HEK293T (cell line): ENCODE measurements around the gene TNNI2.
"Not testable (repeated sequence)": the region's sequence is repeated elsewhere in the genome, so short reads cannot be mapped to it uniquely, and the experiment has no call there.

Source experiments
- CTCF ChIA-PET: fragments of 350-600 bp; formaldehyde crosslinking; extraction: SDS; loops from one replicate; lab custom pipeline; 2021; ENCODE audit warnings: antibody characterized with exemption, inconsistent platforms; lab: Yijun Ruan, JAX
- POLR2A ChIA-PET: fragments of 350-600 bp; formaldehyde crosslinking; extraction: SDS; loops from one replicate; lab custom pipeline; 2020; ENCODE audit warnings: antibody characterized with exemption, inconsistent platforms; lab: Yijun Ruan, JAX
- DNase-seq: peaks from one replicate; pipeline ENCODE4 v3.0.0; 2012; ENCODE audit warnings: mixed read lengths; ENCODE audit errors: extremely low spot score
- ARNT ChIP-seq: fragments of 450-650 bp; IDR thresholded peaks from 2 replicates; pipeline ENCODE4 v1.6.1; 2017; ENCODE audit warnings: mild to moderate bottlenecking
- BHLHE40 ChIP-seq: fragments of 450-650 bp; IDR thresholded peaks from 2 replicates; pipeline ENCODE4 v1.6.1; 2016; ENCODE audit warnings: mild to moderate bottlenecking, moderate library complexity, borderline replicate concordance
- CTBP1 ChIP-seq: fragments of 450-650 bp; IDR thresholded peaks from 2 replicates; pipeline ENCODE4 v1.6.1; 2016; ENCODE audit warnings: borderline replicate concordance
- ELF4 ChIP-seq: fragments of 450-650 bp; IDR thresholded peaks from 2 replicates; pipeline ENCODE4 v1.6.1; 2017; ENCODE audit warnings: antibody characterized with exemption
- FOXA1 ChIP-seq: fragments of 450-650 bp; IDR thresholded peaks from 2 replicates; pipeline ENCODE4 v1.6.1; 2016; ENCODE audit warnings: mild to moderate bottlenecking
- FOXK2 ChIP-seq: fragments of 450-650 bp; IDR thresholded peaks from 2 replicates; pipeline ENCODE4 v1.6.1; 2016; ENCODE audit warnings: mild to moderate bottlenecking
- FOXM1 ChIP-seq: fragments of 450-650 bp; IDR thresholded peaks from 2 replicates; pipeline ENCODE4 v1.6.1; 2017; ENCODE audit warnings: mild to moderate bottlenecking, borderline replicate concordance
- HDGF ChIP-seq: fragments of 450-650 bp; IDR thresholded peaks from 2 replicates; pipeline ENCODE4 v1.6.1; 2017; ENCODE audit warnings: antibody characterized with exemption, borderline replicate concordance
- L3MBTL2 ChIP-seq: fragments of 450-650 bp; conservative IDR thresholded peaks from 2 replicates; pipeline ENCODE4 v1.6.1; 2016; ENCODE audit warnings: mild to moderate bottlenecking
- LEF1 ChIP-seq: fragments of 450-650 bp; IDR thresholded peaks from 2 replicates; pipeline ENCODE4 v1.6.1; 2017; ENCODE audit warnings: mild to moderate bottlenecking, borderline replicate concordance
- NFRKB ChIP-seq: fragments of 450-650 bp; IDR thresholded peaks from 2 replicates; pipeline ENCODE4 v1.6.1; 2016; ENCODE audit warnings: mild to moderate bottlenecking, moderate library complexity
- SP1 ChIP-seq: fragments of 450-650 bp; IDR thresholded peaks from 2 replicates; pipeline ENCODE4 v1.6.1; 2017
- SUZ12 ChIP-seq: fragments of 450-650 bp; IDR thresholded peaks from 2 replicates; pipeline ENCODE4 v1.6.1; 2016; ENCODE audit warnings: mild to moderate bottlenecking
- TARDBP ChIP-seq: fragments of 450-650 bp; IDR thresholded peaks from 2 replicates; pipeline ENCODE4 v1.6.1; 2016
- ZNF384 ChIP-seq: fragments of 450-650 bp; IDR thresholded peaks from 2 replicates; pipeline ENCODE4 v1.6.1; 2016
- TF ChIP-seq, protein P1 (sequence below): fragments of 450-650 bp; IDR thresholded peaks from 2 replicates; pipeline ENCODE4 v1.6.1; 2016

TNNI2 gene

DNA sequence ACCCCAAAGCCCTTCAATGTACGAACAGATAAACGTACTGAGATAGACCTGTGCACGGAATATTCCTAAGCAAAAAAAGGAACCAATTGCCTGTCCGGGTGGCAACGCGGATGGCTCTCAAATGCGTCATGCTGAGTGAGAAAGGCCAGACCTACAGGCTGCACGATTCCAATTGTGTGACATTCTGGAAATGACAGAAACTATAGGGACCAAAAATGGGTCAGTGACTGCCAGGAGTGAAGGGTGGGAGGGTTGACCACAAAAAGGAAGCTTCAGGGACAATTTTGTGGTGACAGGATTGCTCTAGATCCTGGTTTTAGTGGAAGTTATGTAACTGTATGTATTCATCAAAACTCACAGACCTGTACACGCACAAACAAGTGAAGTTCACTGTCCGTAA is 28.0 kb upstream of the TNNI2 start:
- DNase-seq = no peak
- CTCF ChIA-PET = interaction anchor here (0.5 to 1.5 kb wide), 4 partner anchors 20 to 158 kb away, joined by 3 to 6 read pairs (median 3); no protein-coding TSS in a partner anchor
- TF ChIP-seq BHLHE40 = no peak
- no peak for TF ChIP-seq ELF4
- TF ChIP-seq NFRKB = no peak
- POLR2A ChIA-PET = no interaction called here

DNA sequence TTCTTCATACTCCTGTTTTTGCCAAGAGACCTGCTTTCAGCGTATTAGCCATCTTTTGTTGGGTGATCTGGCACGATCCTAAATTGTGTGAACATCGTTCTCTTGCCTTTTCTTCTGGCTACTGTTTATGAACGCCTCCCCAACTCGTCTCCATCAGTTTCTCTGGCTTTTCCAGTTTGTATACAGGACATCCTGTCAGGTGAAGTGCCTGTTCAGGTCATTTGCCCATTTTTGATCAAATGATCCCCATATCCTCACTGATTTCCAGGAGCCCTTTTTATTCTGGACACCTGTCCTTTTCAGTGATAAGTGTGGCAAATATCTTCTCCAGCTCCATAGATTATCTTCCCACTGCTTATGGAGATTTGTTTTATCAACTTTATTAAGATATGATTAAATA is 26.5 kb upstream of the TNNI2 start:
- CTCF ChIA-PET = interaction anchor here (0.7 kb wide), 1 partner anchor 390 kb away, joined by 4 read pairs; no protein-coding TSS in a partner anchor
- TF ChIP-seq ARNT (no peak), LEF1 (no peak), CTBP1 (no peak), HDGF (no peak), ZNF384 (no peak), FOXM1 (no peak), FOXA1 (no peak), ELF4 (no peak), FOXK2 (no peak), SP1 (no peak), L3MBTL2 (no peak), NFRKB (no peak), BHLHE40 (no peak), TARDBP (no peak), SUZ12 (no peak)
- TF ChIP-seq, protein P1, sequence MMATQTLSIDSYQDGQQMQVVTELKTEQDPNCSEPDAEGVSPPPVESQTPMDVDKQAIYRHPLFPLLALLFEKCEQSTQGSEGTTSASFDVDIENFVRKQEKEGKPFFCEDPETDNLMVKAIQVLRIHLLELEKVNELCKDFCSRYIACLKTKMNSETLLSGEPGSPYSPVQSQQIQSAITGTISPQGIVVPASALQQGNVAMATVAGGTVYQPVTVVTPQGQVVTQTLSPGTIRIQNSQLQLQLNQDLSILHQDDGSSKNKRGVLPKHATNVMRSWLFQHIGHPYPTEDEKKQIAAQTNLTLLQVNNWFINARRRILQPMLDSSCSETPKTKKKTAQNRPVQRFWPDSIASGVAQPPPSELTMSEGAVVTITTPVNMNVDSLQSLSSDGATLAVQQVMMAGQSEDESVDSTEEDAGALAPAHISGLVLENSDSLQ = no peak
- POLR2A ChIA-PET = no interaction called here
- DNase-seq = no peak

DNA sequence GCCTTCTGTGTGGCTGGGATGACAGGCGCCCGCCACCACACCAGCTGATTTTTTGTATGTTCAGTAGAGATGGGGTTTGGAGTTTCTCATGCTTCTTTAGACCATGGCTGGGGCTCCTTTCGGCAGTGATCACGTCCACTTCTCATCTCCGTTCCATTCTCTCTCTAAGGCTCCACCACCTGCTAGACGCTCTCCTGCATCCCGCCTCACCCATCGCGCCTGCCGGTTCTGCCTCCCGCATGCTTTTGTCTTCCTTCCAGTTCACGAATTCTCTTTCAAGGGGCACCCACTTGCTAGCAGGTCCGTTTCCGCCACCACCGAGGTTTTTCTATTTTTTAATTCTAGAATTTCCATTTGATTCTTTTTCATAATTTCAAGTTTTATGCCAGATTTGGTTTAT is 26.0 kb upstream of the TNNI2 start:
- TF ChIP-seq TARDBP = no peak
- no peak for TF ChIP-seq ELF4
- no peak for TF ChIP-seq HDGF
- TF ChIP-seq LEF1 = no peak
- no peak for TF ChIP-seq ZNF384
- no peak for TF ChIP-seq FOXA1
- TF ChIP-seq BHLHE40 = no peak
- TF ChIP-seq SUZ12 = no peak
- no peak for TF ChIP-seq NFRKB
- ChIA-PET CTCF (interaction anchor here (0.7 kb wide), 1 partner anchor 389 kb away, joined by 4 read pairs; no protein-coding TSS in a partner anchor), POLR2A (no interaction called here)
- DNase-seq = no peak

DNA sequence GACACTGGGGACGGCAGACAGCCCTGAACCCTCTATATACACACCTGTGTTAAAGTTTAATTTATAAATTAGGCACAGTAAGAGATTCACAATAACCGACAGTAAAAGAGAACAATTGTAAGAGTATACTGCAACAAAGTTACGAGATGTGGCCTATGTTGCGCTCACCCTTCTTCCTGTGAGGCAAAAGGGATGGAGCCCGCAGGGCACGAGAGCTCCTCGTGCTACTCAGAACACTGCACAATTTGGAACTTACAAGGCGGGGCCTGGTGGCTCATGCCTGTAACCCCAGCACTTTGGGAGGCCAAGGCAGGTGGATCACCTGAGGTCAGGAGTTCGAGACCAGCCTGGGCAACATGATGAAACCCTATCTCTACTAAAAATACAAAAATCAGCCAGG is 25.4 kb upstream of the TNNI2 start:
- CTCF ChIA-PET, POLR2A ChIA-PET, DNase-seq: not testable (repeated sequence)

DNA sequence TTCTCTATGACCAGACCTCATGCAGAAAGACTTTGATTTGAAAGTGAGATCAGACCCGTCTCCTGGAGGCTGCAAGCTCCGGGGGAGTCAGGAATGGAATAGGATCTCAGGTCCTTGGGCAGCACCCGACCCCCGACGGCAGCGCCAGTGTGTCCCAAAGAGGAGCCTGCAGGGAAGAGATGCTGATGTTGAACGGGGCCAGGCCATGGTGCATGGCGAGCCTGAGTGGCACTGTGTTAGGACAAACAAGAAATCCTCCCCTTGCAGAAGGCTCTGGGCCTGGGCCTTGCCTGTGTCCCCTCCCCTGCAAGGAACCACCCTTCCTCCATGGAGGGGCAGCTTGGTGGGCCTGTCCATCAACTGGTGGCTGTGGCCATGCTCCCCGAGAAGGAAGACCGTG is 24.1 kb upstream of the TNNI2 start:
- POLR2A ChIA-PET = no interaction called here
- CTCF ChIA-PET = no interaction called here
- TF ChIP-seq CTBP1 (no peak), FOXK2 (no peak), ZNF384 (no peak), HDGF (no peak)
- no peak for DNase-seq

DNA sequence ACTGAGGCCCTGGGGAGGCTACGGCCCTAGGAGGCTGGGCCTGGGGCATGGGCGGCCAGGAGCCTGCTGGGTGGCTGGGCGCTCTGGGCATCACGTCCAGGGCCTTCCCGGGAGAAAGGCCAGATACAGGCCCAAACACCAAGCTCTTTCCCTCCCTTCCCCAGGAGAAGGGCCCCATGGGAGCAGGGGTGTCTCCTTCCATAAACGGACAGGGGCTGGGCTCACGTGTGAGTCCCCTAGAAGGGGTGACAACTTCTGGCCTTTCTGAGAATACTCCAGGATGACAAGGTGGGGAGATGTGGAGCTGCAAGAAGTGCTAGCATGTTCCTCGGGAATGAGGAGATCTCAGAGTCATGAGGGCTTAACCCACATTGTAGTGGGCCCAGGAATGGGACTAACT is 23.5 kb upstream of the TNNI2 start:
- TF ChIP-seq ELF4 = no peak
- no peak for TF ChIP-seq BHLHE40
- no peak for TF ChIP-seq L3MBTL2
- TF ChIP-seq ZNF384 = no peak
- TF ChIP-seq ARNT = no peak
- TF ChIP-seq LEF1 = no peak
- no peak for TF ChIP-seq FOXM1
- no peak for TF ChIP-seq NFRKB
- TF ChIP-seq, protein P1 = no peak
- no peak for TF ChIP-seq TARDBP
- TF ChIP-seq SUZ12 = no peak
- TF ChIP-seq SP1 = no peak
- TF ChIP-seq FOXK2 = no peak
- TF ChIP-seq HDGF = no peak
- TF ChIP-seq CTBP1 = no peak
- no peak for TF ChIP-seq FOXA1
- ChIA-PET POLR2A (no interaction called here), CTCF (no interaction called here)
- DNase-seq = no peak

DNA sequence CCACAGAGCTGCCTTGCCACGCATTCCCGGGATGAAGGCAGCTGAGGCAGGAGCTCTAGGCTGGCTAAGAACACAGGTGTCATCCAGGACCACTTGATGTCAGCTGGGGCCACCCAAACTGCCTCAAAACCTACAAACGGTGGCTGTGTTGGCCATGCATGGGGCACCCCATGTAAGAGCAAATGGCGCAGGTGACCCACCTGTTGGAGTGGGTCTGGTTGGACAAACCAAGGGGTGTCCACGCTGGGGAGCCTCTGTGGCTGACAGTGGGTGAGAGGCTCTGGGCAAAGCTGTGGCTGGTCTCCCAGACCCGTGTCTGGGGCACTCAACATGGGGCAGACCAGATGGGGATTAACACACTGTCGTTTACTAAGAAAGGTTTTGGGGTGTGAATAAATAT is 23.0 kb upstream of the TNNI2 start:
- CTCF ChIA-PET = no interaction called here
- TF ChIP-seq, protein P1 = no peak
- TF ChIP-seq LEF1 (no peak), ARNT (no peak), SUZ12 (no peak), FOXM1 (no peak), FOXA1 (no peak), TARDBP (no peak), ELF4 (no peak), BHLHE40 (no peak), HDGF (no peak), NFRKB (no peak), L3MBTL2 (no peak), CTBP1 (no peak), SP1 (no peak)
- no peak for DNase-seq
- POLR2A ChIA-PET = no interaction called here
